Measurements from ENCODE around the gene NR4A3.

DNA sequence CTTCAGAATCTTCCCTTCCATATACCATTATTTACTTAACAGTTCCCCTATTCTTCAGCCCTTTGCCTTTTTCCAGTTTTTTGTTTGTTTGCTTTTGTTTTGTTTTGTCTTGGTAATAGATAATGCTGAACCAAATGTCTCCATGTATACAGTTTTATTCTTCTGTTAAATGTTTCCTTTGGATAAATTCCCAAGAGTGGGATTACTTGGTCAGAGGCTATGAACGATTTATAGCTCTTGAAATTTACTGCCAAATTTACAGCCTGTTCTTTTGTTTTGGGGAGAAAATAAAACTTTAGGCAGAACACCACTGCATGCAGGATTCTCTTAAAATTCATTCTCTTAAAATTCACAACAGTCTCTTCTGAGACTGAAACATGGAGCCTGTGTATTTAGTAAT lies 38.6 kb downstream of the NR4A3 start:
- TF ChIP-seq RAD21 (IDR thresholded peaks at IDR 0.05; ENCODE audit: low read depth) = no peak
- TF ChIP-seq CTCF (IDR thresholded peaks at IDR 0.05 in 2 of 3, conservative IDR thresholded peaks at IDR 0.05 in 1 of 3; ENCODE audit: borderline replicate concordance in 1 of 3, insufficient read depth in 1 of 3, low read depth in 2 of 3, low read length in 2 of 3) = no peak
- no peak for TF ChIP-seq EZH2 (IDR thresholded peaks at IDR 0.05)
- no peak for TF ChIP-seq CEBPB (IDR thresholded peaks at IDR 0.05; ENCODE audit: low read depth)
- no peak for TF ChIP-seq TCF7L2 (IDR thresholded peaks at IDR 0.05; ENCODE audit: borderline replicate concordance, extremely low read depth, insufficient read depth, insufficient read length)
- no peak for TF ChIP-seq EZH2phosphoT487 (IDR thresholded peaks at IDR 0.05; ENCODE audit: borderline replicate concordance)
- no peak for TF ChIP-seq POLR2AphosphoS5 (IDR thresholded peaks at IDR 0.05; ENCODE audit: low read depth, low read length)
- no peak for TF ChIP-seq EGR1 (IDR thresholded peaks at IDR 0.05; ENCODE audit: low read depth)

Data from HCT116 (cell line).